ENCODE data around the gene CLIC4.
"Not testable (repeated sequence)": the region's sequence is repeated elsewhere in the genome, so short reads cannot be mapped to it uniquely, and the experiment has no call there.

CLIC4 gene

GRCh38 chr1:24773618-24774017 lies 28.4 kb downstream of the CLIC4 start:
- no peak for DNase-seq (ENCODE audit: low read depth)

- no peak for DNase-seq (ENCODE audit: low read depth)
Measured at GRCh38 chr1:24775348-24775747, 30.1 kb downstream of the CLIC4 start.

GRCh38 chr1:24775916-24776315 lies 30.7 kb downstream of the CLIC4 start:
- no peak for DNase-seq (ENCODE audit: low read depth)

GRCh38 chr1:24776821-24777220 lies 31.6 kb downstream of the CLIC4 start:
- no peak for DNase-seq (ENCODE audit: low read depth)

- no peak for DNase-seq (ENCODE audit: low read depth)
Measured at GRCh38 chr1:24778141-24778540, 32.9 kb downstream of the CLIC4 start.

- not testable (repeated sequence) for DNase-seq (ENCODE audit: low read depth)
Measured at GRCh38 chr1:24779199-24779598, 34.0 kb downstream of the CLIC4 start.

- DNase-seq (ENCODE audit: low read depth): no peak
Measured at GRCh38 chr1:24779689-24780464, 34.6 kb downstream of the CLIC4 start.

GRCh38 chr1:24780626-24781025 lies 35.4 kb downstream of the CLIC4 start:
- DNase-seq (ENCODE audit: low read depth): not testable (repeated sequence)

- no peak for DNase-seq (ENCODE audit: low read depth)
Measured at GRCh38 chr1:24782689-24783088, 37.4 kb downstream of the CLIC4 start.

- DNase-seq (ENCODE audit: low read depth): no peak
Measured at GRCh38 chr1:24783713-24784112, 38.5 kb downstream of the CLIC4 start.

- no peak for DNase-seq (ENCODE audit: low read depth)
Measured at GRCh38 chr1:24786191-24786590, 40.9 kb downstream of the CLIC4 start.

- no peak for DNase-seq (ENCODE audit: low read depth)
Measured at GRCh38 chr1:24790490-24790889, 45.2 kb downstream of the CLIC4 start.

- DNase-seq (ENCODE audit: low read depth): no peak
Measured at GRCh38 chr1:24793447-24794129, 48.3 kb downstream of the CLIC4 start.

- DNase-seq (ENCODE audit: low read depth): not testable (repeated sequence)
Measured at GRCh38 chr1:24794130-24794502, 48.9 kb downstream of the CLIC4 start.

GRCh38 chr1:24795236-24795635 lies 50.0 kb downstream of the CLIC4 start:
- no peak for DNase-seq (ENCODE audit: low read depth)

GRCh38 chr1:24796524-24796923 lies 51.3 kb downstream of the CLIC4 start:
- DNase-seq (ENCODE audit: low read depth): no peak

GRCh38 chr1:24799242-24799641 lies 54.0 kb downstream of the CLIC4 start:
- DNase-seq (ENCODE audit: low read depth): not testable (repeated sequence)

GRCh38 chr1:24801176-24801575 lies 55.9 kb downstream of the CLIC4 start:
- no peak for DNase-seq (ENCODE audit: low read depth)

- DNase-seq (ENCODE audit: low read depth): no peak
Measured at GRCh38 chr1:24803220-24803619, 58.0 kb downstream of the CLIC4 start.

GRCh38 chr1:24803987-24804530 lies 58.8 kb downstream of the CLIC4 start:
- no peak for DNase-seq (ENCODE audit: low read depth)

- DNase-seq (ENCODE audit: low read depth): no peak
Measured at GRCh38 chr1:24805534-24806301, 60.5 kb downstream of the CLIC4 start.

- DNase-seq (ENCODE audit: low read depth): no peak
Measured at GRCh38 chr1:24806588-24806987, 61.3 kb downstream of the CLIC4 start.

GRCh38 chr1:24811494-24811893 lies 66.2 kb downstream of the CLIC4 start:
- not testable (repeated sequence) for DNase-seq (ENCODE audit: low read depth)
